Measurements from ENCODE around the gene PHF20.

DNA sequence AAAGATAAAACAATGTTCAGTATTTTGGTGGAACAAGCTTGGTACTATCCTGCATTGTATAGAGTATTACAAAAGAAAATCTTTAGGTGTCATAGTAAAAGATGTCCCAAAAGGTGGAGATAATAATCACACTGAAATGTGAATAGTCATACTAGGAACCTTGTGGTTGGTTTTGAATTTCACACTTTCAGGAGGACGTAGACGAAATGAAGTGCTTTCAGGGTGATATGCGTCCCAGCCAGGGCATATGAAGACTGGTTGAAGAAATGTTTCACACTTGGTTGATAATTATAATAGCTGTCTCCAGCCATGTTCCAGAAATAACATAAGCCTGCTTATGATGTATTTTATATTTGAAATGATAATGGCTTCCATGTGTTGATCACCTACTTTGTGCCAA is 122.1 kb downstream of the PHF20 start:
- TF ChIP-seq, protein P1, sequence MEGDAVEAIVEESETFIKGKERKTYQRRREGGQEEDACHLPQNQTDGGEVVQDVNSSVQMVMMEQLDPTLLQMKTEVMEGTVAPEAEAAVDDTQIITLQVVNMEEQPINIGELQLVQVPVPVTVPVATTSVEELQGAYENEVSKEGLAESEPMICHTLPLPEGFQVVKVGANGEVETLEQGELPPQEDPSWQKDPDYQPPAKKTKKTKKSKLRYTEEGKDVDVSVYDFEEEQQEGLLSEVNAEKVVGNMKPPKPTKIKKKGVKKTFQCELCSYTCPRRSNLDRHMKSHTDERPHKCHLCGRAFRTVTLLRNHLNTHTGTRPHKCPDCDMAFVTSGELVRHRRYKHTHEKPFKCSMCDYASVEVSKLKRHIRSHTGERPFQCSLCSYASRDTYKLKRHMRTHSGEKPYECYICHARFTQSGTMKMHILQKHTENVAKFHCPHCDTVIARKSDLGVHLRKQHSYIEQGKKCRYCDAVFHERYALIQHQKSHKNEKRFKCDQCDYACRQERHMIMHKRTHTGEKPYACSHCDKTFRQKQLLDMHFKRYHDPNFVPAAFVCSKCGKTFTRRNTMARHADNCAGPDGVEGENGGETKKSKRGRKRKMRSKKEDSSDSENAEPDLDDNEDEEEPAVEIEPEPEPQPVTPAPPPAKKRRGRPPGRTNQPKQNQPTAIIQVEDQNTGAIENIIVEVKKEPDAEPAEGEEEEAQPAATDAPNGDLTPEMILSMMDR (IDR thresholded peaks at IDR 0.05) = no peak
- TF ChIP-seq POLR2A (IDR thresholded peaks at IDR 0.05) = no peak

Measured in esophagus squamous epithelium (tissue), 4 donors.